COLO668 (cell line): Measurements from ENCODE around the gene TSSC4.

Experiments used
- DNase-seq: peaks from one replicate; lab custom pipeline; 2025; ENCODE audit not compliant: unreplicated experiment; lab: John Stamatoyannopoulos, UW

The TSSC4 gene

GRCh38 chr11:2385156-2386151, 15.1 kb upstream of the TSSC4 start:
- DNase-seq: no peak

GRCh38 chr11:2386591-2386990, 14.0 kb upstream of the TSSC4 start:
- DNase-seq: no peak

GRCh38 chr11:2387266-2387987, 13.1 kb upstream of the TSSC4 start:
- DNase-seq: no peak

GRCh38 chr11:2388431-2389376, 11.8 kb upstream of the TSSC4 start:
- DNase-seq: no peak

- no peak for DNase-seq
These were observed 11.0 kb upstream of the TSSC4 start for GRCh38 chr11:2389377-2390026.

- no peak for DNase-seq
These were observed 10.3 kb upstream of the TSSC4 start for GRCh38 chr11:2390091-2390724.

GRCh38 chr11:2390725-2391151, 9.8 kb upstream of the TSSC4 start:
- peak; percentile 57 for DNase-seq

GRCh38 chr11:2391181-2391975, 9.2 kb upstream of the TSSC4 start:
- no peak for DNase-seq

GRCh38 chr11:2392241-2392959, 8.2 kb upstream of the TSSC4 start:
- DNase-seq: no peak

GRCh38 chr11:2393111-2393868, 7.3 kb upstream of the TSSC4 start:
- DNase-seq: peak; percentile 53

- peak; percentile 34 for DNase-seq
These were observed 6.4 kb upstream of the TSSC4 start for GRCh38 chr11:2393941-2394817.

GRCh38 chr11:2394818-2395105, 5.8 kb upstream of the TSSC4 start:
- DNase-seq: peak; percentile 36

- no peak for DNase-seq
These were observed 5.3 kb upstream of the TSSC4 start for GRCh38 chr11:2395211-2395730.

GRCh38 chr11:2395856-2396255, 4.7 kb upstream of the TSSC4 start:
- no peak for DNase-seq

- DNase-seq: no peak
These were observed 4.1 kb upstream of the TSSC4 start for GRCh38 chr11:2396471-2396870.

- DNase-seq: no peak
These were observed 3.5 kb upstream of the TSSC4 start for GRCh38 chr11:2397005-2397404.
